ENCODE measurements around the gene DCTN3. TPM values are rescaled to one million over a fixed set of nuclear protein-coding genes. Genes with fewer than 3 reads are reported as not detected.

DCTN3 gene
- total and polyA plus RNA-seq, 10 of the 15 experiments (the other 5 are each of a cell fraction or from before 2014, with no cell fraction given): 19.0 to 120 (median 71.8) TPM

DNA sequence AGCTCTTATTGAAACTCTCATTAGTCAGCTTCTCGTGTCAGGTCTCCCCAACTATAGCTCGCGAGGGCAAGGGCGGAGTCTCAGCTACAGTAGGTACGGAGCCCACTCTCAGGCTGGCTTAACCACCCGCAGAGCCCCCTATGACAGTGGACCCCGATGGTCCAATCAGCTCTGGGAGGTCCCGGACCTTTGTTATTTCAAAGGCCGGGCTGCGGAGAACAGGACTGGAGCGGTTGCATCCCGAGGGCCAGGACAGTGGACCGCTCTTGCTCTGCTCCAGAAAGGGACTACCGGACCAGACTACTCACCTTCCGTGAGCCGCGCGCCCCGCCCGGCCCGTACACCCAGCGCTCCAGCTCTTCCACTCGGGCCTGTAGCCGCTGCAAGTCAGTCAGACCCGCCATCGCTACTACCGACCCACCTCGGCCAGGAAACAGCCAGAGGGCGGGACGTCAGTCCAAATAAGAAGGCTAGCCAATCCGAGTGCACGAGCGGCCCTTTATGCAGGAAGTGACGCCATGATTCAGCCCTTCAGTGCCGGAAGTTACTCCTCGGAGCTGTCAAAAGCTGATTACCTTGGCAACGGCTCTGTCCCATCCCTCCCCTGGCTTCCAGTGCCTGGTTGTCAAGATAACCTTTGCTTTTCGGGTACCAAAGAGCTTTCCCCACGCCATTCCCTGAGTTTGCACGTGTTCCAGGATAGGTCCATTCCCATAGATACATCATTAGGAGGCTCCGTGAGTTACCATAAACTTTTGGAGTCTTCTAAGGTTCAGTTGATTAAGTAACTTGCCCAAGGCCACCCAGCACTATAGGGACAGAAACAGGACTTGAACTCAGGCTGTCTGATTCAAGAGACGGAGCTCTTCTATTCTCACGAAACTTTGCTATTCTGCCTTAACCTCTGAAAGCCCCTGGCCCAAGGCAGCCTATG lies at the start of gene DCTN3 (continued):
- TF ChIP-seq YY1 (IDR thresholded peaks at IDR 0.05; ENCODE audit: low read depth, low read length) (peak; percentile 92), ZNF24 (IDR thresholded peaks at IDR 0.05) (no peak), TAF1 (IDR thresholded peaks at IDR 0.05; ENCODE audit: borderline replicate concordance, low read depth, low read length) (peak; percentile 79; the same call in 1 of the 2 replicates), KLF5 (IDR thresholded peaks at IDR 0.05; ENCODE audit: partially characterized antibody) (no peak), POLR2AphosphoS2 (IDR thresholded peaks at IDR 0.05; ENCODE audit: low read depth, low read length) (0 out of 2 replicates have a peak, but pooled peaks have one; percentile 53), RUNX3 (IDR thresholded peaks at IDR 0.05; ENCODE audit: low read length) (no peak), RELA (IDR thresholded peaks at IDR 0.05; ENCODE audit: borderline replicate concordance, partially characterized antibody) (no peak), ATF7 (IDR thresholded peaks at IDR 0.05; ENCODE audit: low read depth) (peak; percentile 78), CEBPB (IDR thresholded peaks at IDR 0.05; ENCODE audit: borderline replicate concordance in 1 of 2, low read depth in 2 of 2, low read length in 2 of 2) (no peak), TCF3 (IDR thresholded peaks at IDR 0.05; ENCODE audit: borderline replicate concordance, insufficient read depth, low read depth, low read length) (no peak), SIN3A (IDR thresholded peaks at IDR 0.05; ENCODE audit: low read depth, low read length) (peak; percentile 63), MYB (IDR thresholded peaks at IDR 0.05; ENCODE audit: borderline replicate concordance, low read depth, low read length) (0 out of 2 replicates have a peak, but pooled peaks have one; percentile 34), POLR2AphosphoS5 (IDR thresholded peaks at IDR 0.05; ENCODE audit: low read length) (peak; percentile 81), CREM (IDR thresholded peaks at IDR 0.05; ENCODE audit: low read depth) (peak; percentile 93), GABPA (IDR thresholded peaks at IDR 0.05; ENCODE audit: low read depth) (peak; percentile 96), HCFC1 (IDR thresholded peaks at IDR 0.05; ENCODE audit: low read length) (peak; percentile 26), SP1 (IDR thresholded peaks at IDR 0.05; ENCODE audit: low read depth, low read length) (peak; percentile 53), NFYB (IDR thresholded peaks at IDR 0.05; ENCODE audit: insufficient read depth, low read depth, low read length) (peak; percentile 83; the same call in 1 of the 2 replicates), MXI1 (IDR thresholded peaks at IDR 0.05; ENCODE audit: low read depth, low read length) (peak; percentile 42; the same call in 1 of the 2 replicates), POLR2A (IDR thresholded peaks at IDR 0.05; ENCODE audit: low read depth, low read length) (peak; percentile 93)
- TF ChIP-seq, protein P1, sequence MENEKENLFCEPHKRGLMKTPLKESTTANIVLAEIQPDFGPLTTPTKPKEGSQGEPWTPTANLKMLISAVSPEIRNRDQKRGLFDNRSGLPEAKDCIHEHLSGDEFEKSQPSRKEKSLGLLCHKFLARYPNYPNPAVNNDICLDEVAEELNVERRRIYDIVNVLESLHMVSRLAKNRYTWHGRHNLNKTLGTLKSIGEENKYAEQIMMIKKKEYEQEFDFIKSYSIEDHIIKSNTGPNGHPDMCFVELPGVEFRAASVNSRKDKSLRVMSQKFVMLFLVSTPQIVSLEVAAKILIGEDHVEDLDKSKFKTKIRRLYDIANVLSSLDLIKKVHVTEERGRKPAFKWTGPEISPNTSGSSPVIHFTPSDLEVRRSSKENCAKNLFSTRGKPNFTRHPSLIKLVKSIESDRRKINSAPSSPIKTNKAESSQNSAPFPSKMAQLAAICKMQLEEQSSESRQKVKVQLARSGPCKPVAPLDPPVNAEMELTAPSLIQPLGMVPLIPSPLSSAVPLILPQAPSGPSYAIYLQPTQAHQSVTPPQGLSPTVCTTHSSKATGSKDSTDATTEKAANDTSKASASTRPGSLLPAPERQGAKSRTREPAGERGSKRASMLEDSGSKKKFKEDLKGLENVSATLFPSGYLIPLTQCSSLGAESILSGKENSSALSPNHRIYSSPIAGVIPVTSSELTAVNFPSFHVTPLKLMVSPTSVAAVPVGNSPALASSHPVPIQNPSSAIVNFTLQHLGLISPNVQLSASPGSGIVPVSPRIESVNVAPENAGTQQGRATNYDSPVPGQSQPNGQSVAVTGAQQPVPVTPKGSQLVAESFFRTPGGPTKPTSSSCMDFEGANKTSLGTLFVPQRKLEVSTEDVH (IDR thresholded peaks at IDR 0.05; ENCODE audit: low read depth, partially characterized antibody): peak; percentile 75
- TF ChIP-seq, protein P2, sequence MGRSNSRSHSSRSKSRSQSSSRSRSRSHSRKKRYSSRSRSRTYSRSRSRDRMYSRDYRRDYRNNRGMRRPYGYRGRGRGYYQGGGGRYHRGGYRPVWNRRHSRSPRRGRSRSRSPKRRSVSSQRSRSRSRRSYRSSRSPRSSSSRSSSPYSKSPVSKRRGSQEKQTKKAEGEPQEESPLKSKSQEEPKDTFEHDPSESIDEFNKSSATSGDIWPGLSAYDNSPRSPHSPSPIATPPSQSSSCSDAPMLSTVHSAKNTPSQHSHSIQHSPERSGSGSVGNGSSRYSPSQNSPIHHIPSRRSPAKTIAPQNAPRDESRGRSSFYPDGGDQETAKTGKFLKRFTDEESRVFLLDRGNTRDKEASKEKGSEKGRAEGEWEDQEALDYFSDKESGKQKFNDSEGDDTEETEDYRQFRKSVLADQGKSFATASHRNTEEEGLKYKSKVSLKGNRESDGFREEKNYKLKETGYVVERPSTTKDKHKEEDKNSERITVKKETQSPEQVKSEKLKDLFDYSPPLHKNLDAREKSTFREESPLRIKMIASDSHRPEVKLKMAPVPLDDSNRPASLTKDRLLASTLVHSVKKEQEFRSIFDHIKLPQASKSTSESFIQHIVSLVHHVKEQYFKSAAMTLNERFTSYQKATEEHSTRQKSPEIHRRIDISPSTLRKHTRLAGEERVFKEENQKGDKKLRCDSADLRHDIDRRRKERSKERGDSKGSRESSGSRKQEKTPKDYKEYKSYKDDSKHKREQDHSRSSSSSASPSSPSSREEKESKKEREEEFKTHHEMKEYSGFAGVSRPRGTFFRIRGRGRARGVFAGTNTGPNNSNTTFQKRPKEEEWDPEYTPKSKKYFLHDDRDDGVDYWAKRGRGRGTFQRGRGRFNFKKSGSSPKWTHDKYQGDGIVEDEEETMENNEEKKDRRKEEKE (IDR thresholded peaks at IDR 0.05): no peak
- TF ChIP-seq, protein P3, sequence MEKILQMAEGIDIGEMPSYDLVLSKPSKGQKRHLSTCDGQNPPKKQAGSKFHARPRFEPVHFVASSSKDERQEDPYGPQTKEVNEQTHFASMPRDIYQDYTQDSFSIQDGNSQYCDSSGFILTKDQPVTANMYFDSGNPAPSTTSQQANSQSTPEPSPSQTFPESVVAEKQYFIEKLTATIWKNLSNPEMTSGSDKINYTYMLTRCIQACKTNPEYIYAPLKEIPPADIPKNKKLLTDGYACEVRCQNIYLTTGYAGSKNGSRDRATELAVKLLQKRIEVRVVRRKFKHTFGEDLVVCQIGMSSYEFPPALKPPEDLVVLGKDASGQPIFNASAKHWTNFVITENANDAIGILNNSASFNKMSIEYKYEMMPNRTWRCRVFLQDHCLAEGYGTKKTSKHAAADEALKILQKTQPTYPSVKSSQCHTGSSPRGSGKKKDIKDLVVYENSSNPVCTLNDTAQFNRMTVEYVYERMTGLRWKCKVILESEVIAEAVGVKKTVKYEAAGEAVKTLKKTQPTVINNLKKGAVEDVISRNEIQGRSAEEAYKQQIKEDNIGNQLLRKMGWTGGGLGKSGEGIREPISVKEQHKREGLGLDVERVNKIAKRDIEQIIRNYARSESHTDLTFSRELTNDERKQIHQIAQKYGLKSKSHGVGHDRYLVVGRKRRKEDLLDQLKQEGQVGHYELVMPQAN (conservative IDR thresholded peaks at IDR 0.05): peak; percentile 50; the same call in 1 of the 2 replicates

Data from GM12878 (cell line).